HG02885 (cell line): ENCODE measurements around the gene UBASH3A.
A peak's percentile ranks its signal among the peaks of the same experiment; 100 is the strongest.
"Not testable (repeated sequence)": the region's sequence is repeated elsewhere in the genome, so short reads cannot be mapped to it uniquely, and the experiment has no call there.

Source experiments
- ATAC-seq: cut with Tn5 transposase; IDR thresholded peaks from one replicate; pipeline ENCODE4 v1.9.1; 2021; ENCODE audit warnings: mild to moderate bottlenecking; ENCODE audit not compliant: unreplicated experiment, poor library complexity

UBASH3A gene

GRCh38 chr21:42461881-42462877 lies 58.5 kb downstream of the UBASH3A start:
- ATAC-seq = no peak

GRCh38 chr21:42463861-42464515 lies 60.3 kb downstream of the UBASH3A start:
- no peak for ATAC-seq

DNA sequence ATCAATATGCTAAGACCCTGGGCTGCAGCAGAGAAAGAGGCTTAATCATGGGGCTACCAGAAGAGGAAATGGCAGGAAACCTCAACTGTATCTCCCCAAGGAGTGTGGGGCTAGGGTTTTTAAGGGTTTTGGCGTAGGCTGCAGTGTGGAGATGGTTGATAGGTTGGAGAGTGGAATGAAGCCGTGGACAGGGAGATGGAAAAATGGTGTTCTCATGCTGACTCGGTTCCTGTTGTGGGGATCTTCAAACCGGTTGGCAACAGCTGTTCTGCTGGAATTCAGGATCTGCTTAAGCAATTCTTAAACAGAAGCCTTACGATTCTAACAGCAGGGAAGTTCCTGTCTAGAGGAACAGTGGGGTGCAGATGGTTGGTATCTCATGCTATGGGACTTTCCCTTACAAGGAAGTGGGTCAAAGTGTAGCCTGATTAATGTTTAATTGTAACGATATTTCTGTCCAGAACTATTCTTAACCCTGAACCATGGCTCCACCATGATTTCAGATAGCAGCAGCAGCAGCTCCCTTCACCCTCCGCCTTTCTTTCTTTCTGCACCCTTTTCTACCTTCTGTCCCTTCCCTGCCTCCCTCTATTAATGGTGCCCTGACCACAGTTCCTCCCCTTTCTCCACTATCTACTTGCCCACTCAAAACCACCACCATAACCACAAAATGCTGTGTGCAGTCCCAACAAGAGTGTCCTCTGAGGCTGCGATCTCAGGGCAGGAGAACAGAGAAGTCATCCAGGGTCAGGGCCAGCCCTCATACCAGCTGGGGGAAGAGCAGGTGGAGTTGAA lies 61.5 kb downstream of the UBASH3A start:
- no peak for ATAC-seq

- ATAC-seq = no peak
These were observed 62.1 kb downstream of the UBASH3A start for GRCh38 chr21:42465803-42466127.

GRCh38 chr21:42466700-42467099 lies 63.0 kb downstream of the UBASH3A start:
- no peak for ATAC-seq

DNA sequence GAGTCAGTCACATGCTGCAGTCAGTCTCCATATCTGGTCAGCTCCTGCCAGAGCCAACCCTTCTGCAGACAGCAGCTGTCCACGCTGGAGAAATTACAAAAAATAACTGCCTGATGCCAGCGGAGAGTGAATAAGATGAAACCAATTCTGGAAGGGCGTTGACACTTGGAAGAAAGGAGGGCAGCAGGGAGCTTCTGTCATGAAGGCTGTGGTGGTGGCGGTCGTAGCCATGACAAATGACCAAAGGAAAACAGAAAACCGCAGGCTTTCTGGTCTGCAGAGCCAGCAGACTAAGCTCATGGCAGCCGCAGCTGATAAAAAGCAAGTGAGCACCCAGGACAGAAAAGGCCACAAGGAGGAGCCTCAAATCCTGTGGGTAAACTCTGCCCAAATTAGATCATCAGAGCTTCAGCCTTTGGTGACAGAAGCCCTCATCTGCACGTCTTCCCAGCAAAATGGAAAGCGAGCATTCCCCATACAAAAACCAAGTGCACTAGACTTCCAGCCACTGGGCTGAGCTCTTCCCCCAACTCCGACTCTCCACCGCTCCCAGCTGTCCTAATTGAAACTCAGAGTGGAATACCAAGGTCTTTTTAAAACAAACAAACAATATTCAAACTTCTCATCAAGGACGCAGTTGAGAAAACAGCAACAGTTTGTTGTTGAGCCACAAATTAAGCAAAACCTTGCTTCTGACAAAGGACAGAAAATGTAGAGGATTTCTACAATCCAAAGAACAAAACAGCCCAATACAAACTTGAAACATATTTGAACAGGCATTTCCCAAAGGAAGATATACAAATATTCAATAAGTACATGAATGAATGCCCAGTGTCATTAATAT lies 63.7 kb downstream of the UBASH3A start:
- ATAC-seq = no peak

GRCh38 chr21:42468491-42469131 lies 64.9 kb downstream of the UBASH3A start:
- no peak for ATAC-seq

- ATAC-seq = peak; percentile 40
These were observed 65.6 kb downstream of the UBASH3A start for GRCh38 chr21:42469272-42469671.

DNA sequence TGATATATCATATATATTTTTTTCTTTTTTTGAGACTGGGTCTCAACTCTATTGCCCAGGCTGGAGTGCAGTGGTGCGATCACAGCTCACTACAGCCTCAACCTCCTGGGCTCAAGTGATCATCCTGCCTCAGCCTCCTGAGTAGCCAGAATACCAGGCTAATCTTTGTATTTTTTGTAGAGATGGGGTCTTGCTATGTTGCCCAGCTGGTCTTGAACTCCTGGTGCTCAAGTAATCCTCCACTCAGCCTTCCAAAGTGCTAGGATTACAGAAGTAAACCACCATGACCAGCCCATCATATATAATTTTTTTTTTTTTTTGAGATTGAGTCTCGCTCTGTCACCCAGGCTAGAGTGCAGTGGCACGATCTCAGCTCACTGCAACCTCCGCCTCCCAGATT lies 66.0 kb downstream of the UBASH3A start:
- ATAC-seq = not testable (repeated sequence)

DNA sequence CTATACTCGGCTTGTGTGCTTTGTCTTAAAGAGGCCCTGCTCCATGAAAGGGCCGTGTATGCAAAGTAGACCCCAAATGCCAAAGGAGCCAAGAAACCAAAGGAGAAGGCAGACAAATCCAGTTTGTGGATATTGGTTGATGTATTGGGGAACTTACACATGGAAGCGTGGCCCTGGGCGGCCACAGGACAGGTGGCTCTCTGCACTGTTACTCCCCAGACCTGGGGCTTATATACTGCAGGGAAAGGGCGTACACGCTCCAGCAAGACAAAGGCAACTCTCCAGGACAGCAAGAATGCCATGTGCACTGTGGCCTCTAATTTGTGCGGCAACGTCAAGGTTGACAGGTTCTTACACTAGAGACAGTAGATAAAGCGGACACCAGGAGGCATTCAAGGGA lies 67.5 kb downstream of the UBASH3A start:
- no peak for ATAC-seq

DNA sequence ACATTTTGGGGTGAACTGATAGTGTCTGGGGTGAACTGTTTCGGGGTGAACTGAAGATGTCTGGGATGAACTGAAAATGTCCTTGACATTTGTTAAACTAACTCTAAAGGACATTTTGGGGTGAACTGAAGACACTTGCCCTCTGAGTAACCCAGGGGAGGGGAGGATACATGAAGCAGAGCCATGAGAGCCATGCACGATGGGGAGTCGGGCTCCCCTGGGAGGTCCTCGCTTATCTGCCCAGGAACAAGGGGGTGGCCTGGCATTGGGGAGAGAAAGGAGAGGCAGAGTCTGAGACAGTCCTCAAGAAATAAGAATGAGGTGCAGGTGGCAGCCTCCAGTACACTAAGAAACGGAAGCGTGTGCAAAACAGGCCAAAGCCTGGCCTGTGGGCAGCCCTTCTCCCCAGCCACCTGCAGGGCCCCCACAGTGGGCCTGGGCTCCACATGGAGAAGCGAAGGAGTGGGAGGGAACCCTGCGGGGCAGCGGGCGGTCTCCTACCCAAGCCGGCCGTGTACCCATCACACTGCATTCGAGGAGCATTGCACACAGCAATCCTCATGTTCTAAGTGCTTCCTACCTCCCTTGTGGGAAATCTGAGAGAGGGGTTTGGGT lies 68.1 kb downstream of the UBASH3A start:
- ATAC-seq = no peak

- ATAC-seq = no peak
These were observed 68.8 kb downstream of the UBASH3A start for GRCh38 chr21:42472521-42472920.

GRCh38 chr21:42473498-42474042 lies 69.9 kb downstream of the UBASH3A start:
- no peak for ATAC-seq

DNA sequence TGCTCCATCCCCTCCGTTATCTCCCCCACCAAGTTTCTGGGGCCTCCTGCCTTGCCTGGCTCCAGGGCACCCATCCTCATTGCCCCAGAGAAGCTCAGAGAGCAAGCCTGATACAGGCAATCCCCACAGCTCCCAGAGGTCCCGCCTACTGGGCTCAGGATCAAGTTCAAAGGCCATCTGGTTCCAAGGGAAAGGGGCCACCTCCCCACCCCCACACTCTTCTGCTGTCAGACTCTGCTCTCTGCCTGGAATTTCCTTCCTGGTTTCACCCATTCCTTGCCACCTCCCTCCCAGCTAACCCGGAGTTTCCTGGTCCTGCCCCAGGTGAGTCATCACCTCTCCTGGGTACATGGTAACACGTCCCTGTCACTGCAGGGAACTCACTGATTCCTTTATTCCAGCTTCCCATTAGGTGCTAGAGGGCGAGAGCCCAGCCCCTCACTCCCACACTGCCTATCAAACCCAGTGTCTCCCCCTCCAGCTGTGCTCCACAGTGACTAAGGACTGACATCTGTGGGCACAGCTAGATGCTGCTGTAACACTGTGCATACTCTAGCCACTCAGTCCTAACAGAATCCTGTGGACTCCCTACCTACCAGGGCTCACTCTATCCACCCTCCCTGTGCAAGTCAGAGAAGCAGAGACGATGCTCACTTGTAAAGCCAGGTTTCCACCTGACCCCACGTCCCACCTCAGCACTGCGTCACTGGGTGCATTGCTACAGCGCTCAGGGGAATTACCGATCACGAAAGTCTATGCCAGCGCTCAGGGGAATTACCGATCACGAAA lies 70.5 kb downstream of the UBASH3A start:
- no peak for ATAC-seq

DNA sequence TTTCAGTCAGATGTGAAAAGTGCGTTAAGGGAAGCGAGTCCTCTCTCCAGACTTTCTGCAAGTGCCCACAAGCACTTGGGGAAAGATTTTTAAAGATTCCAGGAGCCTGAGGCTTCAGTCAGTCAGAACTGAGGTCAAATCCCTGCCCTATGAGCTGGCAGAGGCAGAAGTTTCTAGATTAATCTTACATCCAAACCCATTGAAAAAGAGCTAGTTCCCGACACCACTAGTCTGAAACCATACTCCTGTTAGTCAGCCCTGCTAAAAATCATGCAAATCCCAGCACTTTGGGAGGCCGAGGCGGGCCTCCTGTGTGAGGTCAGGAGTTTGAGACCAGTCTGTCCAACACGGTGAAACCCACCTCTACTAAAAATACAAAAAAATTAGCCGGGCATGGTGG lies 71.3 kb downstream of the UBASH3A start:
- no peak for ATAC-seq

GRCh38 chr21:42475526-42476387 lies 72.1 kb downstream of the UBASH3A start:
- ATAC-seq = no peak
